ENCODE measurements around the gene TRPT1.

GRCh38 chr11:64245401-64245796 lies 19.4 kb upstream of the TRPT1 start:
- TF ChIP-seq ZNF416 (tag by site-specific recombination; IDR thresholded peaks at IDR 0.05) (no peak), CTCF (tag by site-specific recombination; IDR thresholded peaks at IDR 0.05) (no peak), KLF8 (tag by site-specific recombination; IDR thresholded peaks at IDR 0.05) (no peak), ZSCAN16 (tag by site-specific recombination; IDR thresholded peaks at IDR 0.05) (no peak), ZNF473 (tag by site-specific recombination; IDR thresholded peaks at IDR 0.05) (no peak), ZNF350 (tag by site-specific recombination; IDR thresholded peaks at IDR 0.05) (no peak), ZBTB49 (tag by site-specific recombination; IDR thresholded peaks at IDR 0.05; ENCODE audit: low read depth) (no peak), BCL11A (tag by site-specific recombination; IDR thresholded peaks at IDR 0.05; ENCODE audit: low read depth) (no peak), ZNF239 (tag by site-specific recombination; IDR thresholded peaks at IDR 0.05) (no peak), ZNF184 (tag by site-specific recombination; IDR thresholded peaks at IDR 0.05) (no peak), KLF16 (tag by site-specific recombination; IDR thresholded peaks at IDR 0.05) (no peak), ZFP41 (tag by site-specific recombination; IDR thresholded peaks at IDR 0.05; ENCODE audit: borderline replicate concordance) (no peak)
- TF ChIP-seq, protein P1, sequence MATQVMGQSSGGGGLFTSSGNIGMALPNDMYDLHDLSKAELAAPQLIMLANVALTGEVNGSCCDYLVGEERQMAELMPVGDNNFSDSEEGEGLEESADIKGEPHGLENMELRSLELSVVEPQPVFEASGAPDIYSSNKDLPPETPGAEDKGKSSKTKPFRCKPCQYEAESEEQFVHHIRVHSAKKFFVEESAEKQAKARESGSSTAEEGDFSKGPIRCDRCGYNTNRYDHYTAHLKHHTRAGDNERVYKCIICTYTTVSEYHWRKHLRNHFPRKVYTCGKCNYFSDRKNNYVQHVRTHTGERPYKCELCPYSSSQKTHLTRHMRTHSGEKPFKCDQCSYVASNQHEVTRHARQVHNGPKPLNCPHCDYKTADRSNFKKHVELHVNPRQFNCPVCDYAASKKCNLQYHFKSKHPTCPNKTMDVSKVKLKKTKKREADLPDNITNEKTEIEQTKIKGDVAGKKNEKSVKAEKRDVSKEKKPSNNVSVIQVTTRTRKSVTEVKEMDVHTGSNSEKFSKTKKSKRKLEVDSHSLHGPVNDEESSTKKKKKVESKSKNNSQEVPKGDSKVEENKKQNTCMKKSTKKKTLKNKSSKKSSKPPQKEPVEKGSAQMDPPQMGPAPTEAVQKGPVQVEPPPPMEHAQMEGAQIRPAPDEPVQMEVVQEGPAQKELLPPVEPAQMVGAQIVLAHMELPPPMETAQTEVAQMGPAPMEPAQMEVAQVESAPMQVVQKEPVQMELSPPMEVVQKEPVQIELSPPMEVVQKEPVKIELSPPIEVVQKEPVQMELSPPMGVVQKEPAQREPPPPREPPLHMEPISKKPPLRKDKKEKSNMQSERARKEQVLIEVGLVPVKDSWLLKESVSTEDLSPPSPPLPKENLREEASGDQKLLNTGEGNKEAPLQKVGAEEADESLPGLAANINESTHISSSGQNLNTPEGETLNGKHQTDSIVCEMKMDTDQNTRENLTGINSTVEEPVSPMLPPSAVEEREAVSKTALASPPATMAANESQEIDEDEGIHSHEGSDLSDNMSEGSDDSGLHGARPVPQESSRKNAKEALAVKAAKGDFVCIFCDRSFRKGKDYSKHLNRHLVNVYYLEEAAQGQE (tag by site-specific recombination; IDR thresholded peaks at IDR 0.05) = no peak
- TF ChIP-seq, protein P2, sequence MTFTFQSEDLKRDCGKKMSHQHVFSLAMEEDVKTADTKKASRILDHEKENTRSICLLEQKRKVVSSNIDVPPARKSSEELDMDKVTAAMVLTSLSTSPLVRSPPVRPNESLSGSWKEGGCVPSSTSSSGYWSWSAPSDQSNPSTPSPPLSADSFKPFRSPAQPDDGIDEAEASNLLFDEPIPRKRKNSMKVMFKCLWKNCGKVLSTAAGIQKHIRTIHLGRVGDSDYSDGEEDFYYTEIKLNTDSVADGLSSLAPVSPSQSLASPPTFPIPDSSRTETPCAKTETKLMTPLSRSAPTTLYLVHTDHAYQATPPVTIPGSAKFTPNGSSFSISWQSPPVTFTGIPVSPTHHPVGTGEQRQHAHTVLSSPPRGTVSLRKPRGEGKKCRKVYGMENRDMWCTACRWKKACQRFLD (tag by site-specific recombination; IDR thresholded peaks at IDR 0.05) = no peak

Measured in HEK293 (cell line).